ENCODE data around the gene MED7. TPM values are rescaled to one million over a fixed set of nuclear protein-coding genes. Genes with fewer than 3 reads are reported as not detected.

Gene MED7
- total RNA-seq, 2 experiments from 2014 or later, result 21.0 to 21.2 TPM

DNA sequence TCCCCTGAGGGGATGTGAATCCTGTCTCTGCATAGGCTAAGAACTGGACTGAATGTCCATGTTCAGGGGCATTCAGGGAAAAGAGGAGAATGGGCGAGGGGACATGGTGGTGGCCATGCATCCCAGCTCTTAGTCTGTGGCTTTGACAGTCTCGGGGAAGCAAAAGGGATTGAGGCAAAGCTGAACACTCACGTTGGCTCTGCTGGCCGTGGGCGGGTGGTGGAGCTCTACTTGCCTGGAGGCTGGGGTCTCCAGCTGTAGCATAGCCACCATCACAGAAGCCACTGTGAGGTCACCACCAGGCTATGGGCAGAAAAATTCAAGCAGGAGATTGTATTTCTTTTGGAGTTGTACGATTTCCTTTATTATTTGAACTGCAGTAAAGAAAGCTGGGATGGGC, 19.3 kb upstream of the MED7 start:
- H3K9me3 Mint-ChIP-seq, result no peaks in the 10 kb centered on the region
- no peaks in the 10 kb centered on the region for H3K36me3 Mint-ChIP-seq (ENCODE audit: low read depth)
- H3K4me3 Mint-ChIP-seq, result no peak overlapping the region
- DNase-seq, result no peak
- no peaks in the 10 kb centered on the region for H3K27me3 Mint-ChIP-seq (ENCODE audit: low read depth)
- peaks cover 76% of the 10 kb centered on the region for H3K4me1 Mint-ChIP-seq (ENCODE audit: low read depth)
- CTCF ChIA-PET, result interaction anchor here (0.9 to 2.0 kb wide), 4 partner anchors 8 to 50 kb away, joined by 3 to 4 read pairs (median 3); no protein-coding TSS in a partner anchor
- intact Hi-C loops (cut with micrococcal nuclease), result no loop called here
- H3K27ac Mint-ChIP-seq, result no peak overlapping the region

DNA sequence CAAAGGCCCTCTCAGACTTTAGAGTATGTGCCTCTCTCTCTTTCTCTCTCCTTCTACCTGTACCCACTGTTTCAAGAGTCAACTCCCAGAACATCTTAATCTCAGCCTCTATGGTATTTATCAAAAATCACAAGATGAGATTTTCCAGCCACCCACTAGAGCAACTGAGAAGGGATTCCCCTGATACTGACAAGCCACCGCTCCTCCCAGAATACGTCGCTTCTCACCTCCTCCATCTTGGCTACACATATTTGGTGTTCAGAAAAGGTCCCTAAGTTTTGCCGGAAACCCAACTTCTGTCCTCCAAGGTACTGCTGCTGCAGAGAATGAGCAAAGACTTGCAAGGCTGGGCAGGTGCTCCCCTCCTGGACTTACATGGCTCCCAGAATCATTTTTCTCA, 17.3 kb upstream of the MED7 start:
- Mint-ChIP-seq H3K9me3 (no peaks in the 10 kb centered on the region), H3K4me3 (peak overlapping the region; percentile 22), H3K36me3 (ENCODE audit: low read depth) (peaks cover 4% of the 10 kb centered on the region), H3K27me3 (ENCODE audit: low read depth) (no peaks in the 10 kb centered on the region), H3K27ac (peak overlapping the region; percentile 93), H3K4me1 (ENCODE audit: low read depth) (peaks cover 74% of the 10 kb centered on the region)
- CTCF ChIA-PET, result no interaction called here
- intact Hi-C loops (cut with micrococcal nuclease), result no loop called here
- peak; percentile 72 for DNase-seq

DNA sequence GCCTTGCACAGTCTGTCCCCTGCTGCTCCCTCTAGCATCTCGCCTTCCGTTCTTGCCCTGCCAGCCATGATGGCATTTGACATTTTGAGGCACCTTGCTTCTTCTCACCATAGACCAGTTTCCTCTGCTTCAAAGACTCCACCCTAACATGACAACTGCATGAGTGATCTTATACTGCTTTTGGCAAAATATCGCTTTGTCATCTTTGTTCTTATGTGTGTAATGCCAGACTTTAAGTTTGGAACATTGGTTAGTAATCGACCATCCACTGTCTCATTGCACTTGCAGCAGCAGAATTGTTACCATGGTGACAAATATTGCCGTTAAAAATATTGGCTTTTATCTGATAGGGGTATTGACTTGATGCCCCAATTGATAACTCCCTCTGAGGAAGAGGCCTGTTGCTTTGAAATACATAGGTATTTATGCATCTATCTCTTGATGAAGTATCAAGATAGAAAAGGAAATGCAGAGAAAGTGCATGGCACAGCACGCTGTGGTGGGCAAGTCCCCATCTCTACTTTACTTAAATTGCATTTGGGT, 16.6 kb upstream of the MED7 start:
- Mint-ChIP-seq H3K27me3 (ENCODE audit: low read depth) (no peaks in the 10 kb centered on the region), H3K4me3 (peak overlapping the region; percentile 22), H3K36me3 (ENCODE audit: low read depth) (peaks cover 4% of the 10 kb centered on the region), H3K9me3 (no peaks in the 10 kb centered on the region), H3K27ac (peak overlapping the region; percentile 93), H3K4me1 (ENCODE audit: low read depth) (peaks cover 76% of the 10 kb centered on the region)
- DNase-seq, result peak; percentile 72
- intact Hi-C loops (cut with micrococcal nuclease), result loop anchor here (1.0 to 5.0 kb wide), 3 partner anchors 8 to 443 kb away; no protein-coding TSS in a partner anchor
- CTCF ChIA-PET, result no interaction called here

DNA sequence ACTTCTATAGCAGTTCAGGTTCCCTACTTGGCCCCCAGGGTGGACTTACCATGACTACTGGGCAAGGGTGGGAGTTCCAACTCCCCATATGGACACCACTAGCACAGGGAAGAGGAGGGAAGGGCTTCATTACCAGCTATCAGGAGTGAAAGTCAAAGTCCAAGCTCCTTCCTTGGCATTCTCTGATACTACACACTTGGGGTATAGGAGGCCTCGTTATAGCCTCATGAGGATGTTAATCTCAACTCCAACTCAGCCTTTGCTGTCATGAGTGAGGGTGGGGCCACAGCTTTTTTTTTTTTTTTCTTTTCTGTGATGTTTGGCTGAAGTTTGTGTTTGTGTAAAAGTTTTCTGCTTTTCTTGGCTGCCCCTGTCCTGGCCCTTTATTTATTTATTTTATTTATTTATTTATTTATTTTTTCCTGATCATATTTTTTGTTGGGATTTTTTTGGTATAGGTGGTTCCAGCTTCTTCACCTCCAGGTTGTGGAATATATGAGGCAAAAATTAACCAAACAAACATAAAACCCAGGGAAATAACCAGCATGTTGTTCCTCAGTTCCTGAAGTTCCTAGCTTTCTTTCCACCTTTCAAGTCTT, 14.7 kb upstream of the MED7 start:
- Mint-ChIP-seq H3K4me3 (no peak overlapping the region), H3K4me1 (ENCODE audit: low read depth) (peaks cover 87% of the 10 kb centered on the region), H3K9me3 (no peaks in the 10 kb centered on the region), H3K27me3 (ENCODE audit: low read depth) (no peaks in the 10 kb centered on the region), H3K27ac (peak overlapping the region; percentile 74), H3K36me3 (ENCODE audit: low read depth) (peaks cover 4% of the 10 kb centered on the region)
- CTCF ChIA-PET, result interaction anchor here (0.6 to 1.7 kb wide), 5 partner anchors 8 to 26 kb away, joined by 3 to 5 read pairs (median 4); no protein-coding TSS in a partner anchor
- intact Hi-C loops (cut with micrococcal nuclease), result loop anchor here (5.0 kb wide), 1 partner anchor 445 kb away; no protein-coding TSS in a partner anchor
- no peak for DNase-seq

DNA sequence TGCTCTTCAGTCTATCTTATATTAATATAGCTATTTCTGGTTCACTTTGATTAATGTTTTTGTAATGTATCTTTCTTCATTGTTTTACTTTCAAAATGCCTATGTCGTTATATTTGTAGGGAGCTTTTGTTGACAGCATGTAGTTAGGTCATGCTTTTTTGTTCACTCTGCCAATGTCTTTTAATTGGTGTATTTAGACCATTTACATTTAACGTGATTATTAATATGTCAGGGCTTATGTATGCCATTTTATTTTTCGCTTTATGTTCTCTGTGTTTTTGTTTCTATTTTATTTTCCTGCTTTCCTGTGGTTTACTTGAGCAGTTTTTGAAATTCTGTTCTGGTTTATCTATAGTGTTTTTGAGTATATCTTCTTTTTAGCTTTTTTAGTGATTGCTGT, 12.6 kb upstream of the MED7 start:
- DNase-seq, result no peak
- H3K9me3 Mint-ChIP-seq, result no peaks in the 10 kb centered on the region
- peaks cover 4% of the 10 kb centered on the region for H3K36me3 Mint-ChIP-seq (ENCODE audit: low read depth)
- H3K27ac Mint-ChIP-seq, result peak overlapping the region; percentile 97
- no peaks in the 10 kb centered on the region for H3K27me3 Mint-ChIP-seq (ENCODE audit: low read depth)
- peak overlapping the region; percentile 75 for H3K4me3 Mint-ChIP-seq
- peaks cover 89% of the 10 kb centered on the region for H3K4me1 Mint-ChIP-seq (ENCODE audit: low read depth)
- intact Hi-C loops (cut with micrococcal nuclease), result loop anchor here (5.0 kb wide), 1 partner anchor 447 kb away; no protein-coding TSS in a partner anchor
- CTCF ChIA-PET, result interaction anchor here (1.1 to 2.4 kb wide), 4 partner anchors 10 to 27 kb away, joined by 3 to 10 read pairs (median 4); no protein-coding TSS in a partner anchor

DNA sequence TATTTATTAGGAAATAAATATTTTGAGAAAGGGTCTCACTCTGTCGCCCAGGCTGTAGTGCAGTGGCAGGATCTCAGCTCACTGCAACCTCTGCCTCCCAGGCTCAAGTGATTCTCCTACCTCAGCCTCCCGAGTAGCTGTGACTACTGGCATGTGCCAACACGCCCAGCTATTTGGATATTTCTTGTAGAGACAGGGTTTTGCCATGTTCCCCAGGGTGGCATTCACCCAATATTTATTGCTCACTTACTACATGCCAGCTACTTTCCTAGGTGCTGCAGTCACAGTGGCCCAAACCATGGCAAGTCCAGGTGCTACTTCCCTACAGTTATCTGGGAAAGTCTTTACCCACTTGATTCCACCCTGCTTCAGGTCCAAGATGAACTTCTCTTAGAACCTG, 8.3 kb upstream of the MED7 start:
- CTCF ChIA-PET, result interaction anchor here (0.5 to 2.9 kb wide), 6 partner anchors 19 to 162 kb away, joined by 3 to 12 read pairs (median 4); no protein-coding TSS in a partner anchor
- no peak for DNase-seq
- no peak overlapping the region for H3K4me3 Mint-ChIP-seq
- peak overlapping the region; percentile 89 for H3K27ac Mint-ChIP-seq
- no peaks in the 10 kb centered on the region for H3K9me3 Mint-ChIP-seq
- no peaks in the 10 kb centered on the region for H3K36me3 Mint-ChIP-seq (ENCODE audit: low read depth)
- H3K27me3 Mint-ChIP-seq (ENCODE audit: low read depth), result no peaks in the 10 kb centered on the region
- intact Hi-C loops (cut with micrococcal nuclease), result no loop called here
- H3K4me1 Mint-ChIP-seq (ENCODE audit: low read depth), result peaks cover 70% of the 10 kb centered on the region

DNA sequence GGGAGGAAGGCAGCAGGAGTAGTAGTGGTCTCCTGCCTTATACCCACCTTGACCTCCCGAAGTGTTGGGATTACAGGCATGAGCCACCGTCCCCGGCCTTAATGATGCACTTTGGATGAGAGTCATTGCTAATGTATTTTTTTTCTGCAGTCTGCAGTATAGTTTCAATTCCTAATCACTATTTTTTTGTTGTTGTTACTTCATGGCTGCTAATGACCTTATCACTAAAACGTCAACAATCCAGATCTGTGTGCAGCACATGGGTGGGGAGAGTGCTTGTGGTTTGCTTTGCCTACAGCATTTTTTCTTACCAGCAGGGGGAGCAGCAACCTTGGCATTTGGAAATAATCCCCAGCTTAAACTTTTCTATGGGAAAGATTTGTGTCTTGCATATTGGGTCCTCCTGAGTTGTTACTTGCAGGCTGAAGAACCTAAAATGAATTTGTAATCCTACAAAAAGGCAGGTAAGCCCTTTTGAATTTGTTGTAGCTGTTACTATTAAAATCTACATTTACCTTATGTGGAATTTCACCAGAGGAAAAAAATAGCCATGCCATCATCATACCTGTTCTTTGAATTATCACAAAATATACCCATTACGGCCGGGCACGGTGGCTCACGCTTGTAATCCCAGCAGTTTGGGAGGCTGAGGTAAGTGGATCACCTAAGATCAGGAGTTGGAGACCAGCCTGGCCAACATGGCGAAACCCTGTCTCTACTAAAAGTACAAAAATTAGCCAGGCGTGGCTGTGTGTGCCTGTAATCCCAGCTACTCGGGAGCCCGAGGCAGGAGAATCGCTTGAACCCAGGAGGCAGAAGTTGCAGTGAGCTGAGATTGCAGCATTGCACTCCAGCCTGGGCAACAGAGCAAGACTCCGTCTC, 6.3 kb upstream of the MED7 start:
- DNase-seq, result peak; percentile 93
- H3K36me3 Mint-ChIP-seq (ENCODE audit: low read depth), result no peaks in the 10 kb centered on the region
- H3K27me3 Mint-ChIP-seq (ENCODE audit: low read depth), result no peaks in the 10 kb centered on the region
- H3K4me1 Mint-ChIP-seq (ENCODE audit: low read depth), result peaks cover 53% of the 10 kb centered on the region
- intact Hi-C loops (cut with micrococcal nuclease), result loop anchor here (1.0 to 2.0 kb wide), 5 partner anchors 50 to 179 kb away; no protein-coding TSS in a partner anchor
- no peaks in the 10 kb centered on the region for H3K9me3 Mint-ChIP-seq
- H3K4me3 Mint-ChIP-seq, result no peak overlapping the region
- H3K27ac Mint-ChIP-seq, result peak overlapping the region; percentile 81
- CTCF ChIA-PET, result interaction anchor here (0.7 to 3.3 kb wide), 45 partner anchors 8 to 328 kb away, joined by 3 to 20 read pairs (median 5); partner anchors contain the start of gene ITK

DNA sequence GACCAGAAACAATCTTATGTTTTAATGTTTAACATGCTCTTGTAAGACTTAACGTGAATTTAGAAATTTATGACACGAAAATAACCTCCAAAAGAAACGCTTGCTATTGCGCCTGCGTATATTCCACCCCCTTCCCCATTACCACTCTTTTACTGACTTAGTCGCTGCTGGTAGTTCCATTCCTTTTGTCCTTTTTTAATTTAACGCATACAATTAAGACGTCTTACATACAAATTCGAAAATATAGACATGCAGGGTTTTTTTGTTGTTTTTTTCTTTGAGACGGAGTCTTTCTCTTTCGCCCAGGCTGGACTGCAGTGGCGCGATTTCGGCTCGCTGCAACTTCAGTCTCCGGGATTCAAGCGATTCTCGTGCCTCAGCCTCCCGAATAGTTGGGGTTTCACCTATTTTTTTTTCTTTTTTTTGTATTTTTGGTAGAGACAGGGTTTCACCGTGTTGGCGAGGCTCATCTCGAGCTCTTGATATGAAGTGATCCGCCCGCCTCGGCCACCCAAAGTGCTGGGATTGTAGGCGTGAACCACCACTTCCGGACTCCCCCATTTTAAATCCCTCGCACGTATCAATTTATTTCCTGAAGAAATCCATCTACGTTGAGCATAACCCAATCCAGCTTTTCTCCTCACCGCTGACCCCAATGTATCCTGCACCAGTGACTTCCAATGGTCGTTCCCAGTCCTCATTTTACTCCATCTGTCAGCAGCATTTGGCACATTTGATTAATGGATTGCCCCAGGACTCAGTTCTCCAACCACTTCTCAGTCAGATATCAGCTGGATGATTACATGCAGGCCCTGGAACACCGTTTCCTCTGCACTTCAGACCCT, 684 bp upstream of the MED7 start:
- Mint-ChIP-seq H3K27me3 (ENCODE audit: low read depth) (no peaks in the 10 kb centered on the region), H3K27ac (peak overlapping the region; percentile 98), H3K9me3 (peaks cover 5% of the 10 kb centered on the region), H3K4me3 (peak overlapping the region; percentile 94), H3K36me3 (ENCODE audit: low read depth) (peaks cover 38% of the 10 kb centered on the region), H3K4me1 (ENCODE audit: low read depth) (peaks cover 42% of the 10 kb centered on the region)
- CTCF ChIA-PET, result interaction anchor here (0.5 to 2.0 kb wide), 6 partner anchors 10 to 587 kb away, joined by 3 to 8 read pairs (median 4); no protein-coding TSS in a partner anchor
- DNase-seq, result peak; percentile 82
- intact Hi-C loops (cut with micrococcal nuclease), result loop anchor here (1.0 to 2.0 kb wide), 5 partner anchors 29 to 321 kb away; no protein-coding TSS in a partner anchor

DNA sequence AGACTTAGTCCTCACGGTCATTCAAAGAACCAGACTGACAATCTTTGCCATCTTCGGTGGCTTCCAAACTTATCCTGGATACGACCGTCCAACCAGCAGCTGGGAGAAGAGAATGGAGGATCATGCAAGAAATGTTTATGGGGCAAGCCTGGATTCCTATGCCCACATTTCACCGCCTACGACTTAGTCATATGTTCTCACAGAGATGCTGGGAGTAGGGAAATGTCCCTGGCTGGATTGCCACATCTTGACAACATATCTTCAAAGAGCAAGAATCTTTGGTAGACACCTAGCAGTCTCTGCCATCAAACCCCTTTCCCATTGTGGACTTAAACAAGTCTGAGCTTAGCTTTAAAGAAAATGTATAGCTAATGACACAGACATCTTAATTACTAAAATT, 5.0 kb downstream of the MED7 start:
- Mint-ChIP-seq H3K27ac (no peak overlapping the region), H3K4me3 (no peak overlapping the region), H3K4me1 (ENCODE audit: low read depth) (peaks cover 55% of the 10 kb centered on the region), H3K9me3 (peaks cover 5% of the 10 kb centered on the region), H3K27me3 (ENCODE audit: low read depth) (no peaks in the 10 kb centered on the region), H3K36me3 (ENCODE audit: low read depth) (peaks cover 54% of the 10 kb centered on the region)
- CTCF ChIA-PET, result interaction anchor here (0.6 to 1.5 kb wide), 3 partner anchors 91 to 207 kb away, joined by 3 to 4 read pairs (median 4); no protein-coding TSS in a partner anchor
- no peak for DNase-seq
- intact Hi-C loops (cut with micrococcal nuclease), result loop anchor here (10.0 kb wide), 4 partner anchors 383 to 733 kb away; no protein-coding TSS in a partner anchor

DNA sequence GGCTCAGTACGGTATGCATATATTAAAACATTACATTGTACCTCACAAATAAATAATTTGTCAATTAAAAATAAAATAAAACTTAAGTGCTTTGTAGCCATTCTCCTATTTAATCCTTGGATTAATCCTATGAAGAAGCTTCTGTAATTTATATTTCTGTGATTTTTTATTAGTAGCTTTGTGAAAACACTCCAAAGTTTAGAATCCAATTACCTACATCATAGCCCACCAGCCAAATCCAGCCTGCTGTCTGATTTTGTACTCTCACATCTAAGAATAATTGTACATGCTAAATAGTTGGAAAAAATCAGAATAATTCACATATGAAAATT, 10.4 kb downstream of the MED7 start:
- intact Hi-C loops (cut with micrococcal nuclease), result loop anchor here (1.0 to 10.0 kb wide), 16 partner anchors 32 to 1993 kb away; no protein-coding TSS in a partner anchor
- peaks cover 6% of the 10 kb centered on the region for H3K36me3 Mint-ChIP-seq (ENCODE audit: low read depth)
- no peak overlapping the region for H3K27ac Mint-ChIP-seq
- peaks cover 42% of the 10 kb centered on the region for H3K4me1 Mint-ChIP-seq (ENCODE audit: low read depth)
- H3K27me3 Mint-ChIP-seq (ENCODE audit: low read depth), result no peaks in the 10 kb centered on the region
- no peak for DNase-seq
- H3K4me3 Mint-ChIP-seq, result no peak overlapping the region
- CTCF ChIA-PET, result interaction anchor here (0.6 to 2.0 kb wide), 34 partner anchors 9 to 1188 kb away, joined by 3 to 11 read pairs (median 4); partner anchors contain the start of gene HAVCR2
- H3K9me3 Mint-ChIP-seq, result no peaks in the 10 kb centered on the region

DNA sequence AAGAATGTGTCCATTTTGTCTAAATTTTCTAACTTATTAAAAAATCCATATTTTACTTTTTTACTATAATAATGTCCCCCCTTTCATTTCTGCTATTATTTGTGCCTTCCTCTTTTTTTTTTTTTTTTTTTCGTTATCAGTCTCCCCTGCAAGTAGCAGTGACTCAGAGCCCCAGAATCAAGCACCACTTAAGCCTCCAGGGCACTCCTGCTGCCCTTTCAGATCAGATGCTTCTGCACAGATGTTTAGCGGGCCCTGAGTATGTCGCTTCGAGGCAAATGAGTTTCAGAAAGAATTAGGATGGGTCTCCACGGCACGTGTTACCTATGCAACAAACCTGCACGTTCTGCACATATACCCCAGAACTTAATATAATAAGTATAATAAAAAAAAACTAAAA, 11.7 kb downstream of the MED7 start:
- Mint-ChIP-seq H3K4me3 (no peak overlapping the region), H3K27ac (no peak overlapping the region)

More for the DNA sequence above, 11.7 kb downstream of the MED7 start:
- CTCF ChIA-PET, result interaction anchor here (0.6 to 1.7 kb wide), 9 partner anchors 9 to 908 kb away, joined by 3 to 9 read pairs (median 4); no protein-coding TSS in a partner anchor
- peaks cover 38% of the 10 kb centered on the region for H3K4me1 Mint-ChIP-seq (ENCODE audit: low read depth)
- H3K36me3 Mint-ChIP-seq (ENCODE audit: low read depth), result no peaks in the 10 kb centered on the region
- H3K9me3 Mint-ChIP-seq, result no peaks in the 10 kb centered on the region
- H3K27me3 Mint-ChIP-seq (ENCODE audit: low read depth), result no peaks in the 10 kb centered on the region
- DNase-seq, result no peak
- intact Hi-C loops (cut with micrococcal nuclease), result loop anchor here (5.0 to 10.0 kb wide), 6 partner anchors 84 to 1189 kb away; no protein-coding TSS in a partner anchor
